HEK293 (cell line): ENCODE results near the gene ECI1.

Experiments used
- FEZF1 ChIP-seq: fragments of 450-650 bp; formaldehyde crosslinking; IDR thresholded peaks from 2 replicates; pipeline ENCODE4 v1.5.1; 2016; ENCODE audit warnings: missing biosample characterization, missing genetic modification characterization
- KLF1 ChIP-seq: fragments of 450-650 bp; formaldehyde crosslinking; IDR thresholded peaks from 2 replicates; pipeline ENCODE4 v1.5.1; 2016; ENCODE audit warnings: missing biosample characterization, missing genetic modification characterization
- KLF16 ChIP-seq: fragments of 450-650 bp; formaldehyde crosslinking; IDR thresholded peaks from 2 replicates; pipeline ENCODE4 v1.5.1; 2017; ENCODE audit warnings: missing biosample characterization, missing genetic modification characterization
- KLF17 ChIP-seq: fragments of 450-650 bp; formaldehyde crosslinking; IDR thresholded peaks from 2 replicates; pipeline ENCODE4 v1.5.1; 2016; ENCODE audit warnings: missing biosample characterization, missing genetic modification characterization
- KLF7 ChIP-seq: fragments of 450-650 bp; formaldehyde crosslinking; IDR thresholded peaks from 2 replicates; pipeline ENCODE4 v1.5.1; 2016; ENCODE audit warnings: missing biosample characterization, missing genetic modification characterization, borderline replicate concordance
- KLF9 ChIP-seq: fragments of 450-650 bp; formaldehyde crosslinking; IDR thresholded peaks from 2 replicates; pipeline ENCODE4 v1.5.1; 2016; ENCODE audit warnings: missing biosample characterization, missing genetic modification characterization, low read depth
- MYNN ChIP-seq: fragments of 450-650 bp; formaldehyde crosslinking; IDR thresholded peaks from 2 replicates; pipeline ENCODE4 v1.5.1; 2016; ENCODE audit warnings: missing biosample characterization, missing genetic modification characterization, borderline replicate concordance
- MZF1 ChIP-seq: fragments of 450-650 bp; formaldehyde crosslinking; IDR thresholded peaks from 2 replicates; pipeline ENCODE4 v1.5.1; 2017; ENCODE audit warnings: missing biosample characterization, missing genetic modification characterization, borderline replicate concordance
- OSR2 ChIP-seq: fragments of 450-650 bp; formaldehyde crosslinking; IDR thresholded peaks from 2 replicates; pipeline ENCODE4 v1.5.1; 2016; ENCODE audit warnings: missing biosample characterization, missing genetic modification characterization
- REST ChIP-seq: fragments of 450-650 bp; formaldehyde crosslinking; IDR thresholded peaks from 2 replicates; pipeline ENCODE4 v1.5.1; 2016; ENCODE audit warnings: missing biosample characterization, missing genetic modification characterization
- SALL2 ChIP-seq: fragments of 450-650 bp; formaldehyde crosslinking; IDR thresholded peaks from 2 replicates; pipeline ENCODE4 v1.5.0; 2017; ENCODE audit warnings: missing biosample characterization, mild to moderate bottlenecking, missing genetic modification characterization, borderline replicate concordance
- SCRT2 ChIP-seq: fragments of 450-650 bp; formaldehyde crosslinking; IDR thresholded peaks from 2 replicates; pipeline ENCODE4 v1.5.1; 2016; ENCODE audit warnings: missing biosample characterization, missing genetic modification characterization
- SP2 ChIP-seq: fragments of 450-650 bp; formaldehyde crosslinking; IDR thresholded peaks from 2 replicates; pipeline ENCODE4 v1.5.1; 2016; ENCODE audit warnings: missing biosample characterization, missing genetic modification characterization
- YY2 ChIP-seq: fragments of 450-650 bp; formaldehyde crosslinking; IDR thresholded peaks from 2 replicates; pipeline ENCODE4 v1.5.1; 2016; ENCODE audit warnings: missing biosample characterization, missing genetic modification characterization
- ZBTB8A ChIP-seq: fragments of 450-650 bp; formaldehyde crosslinking; IDR thresholded peaks from 2 replicates; pipeline ENCODE4 v1.5.1; 2016; ENCODE audit warnings: missing biosample characterization, missing genetic modification characterization
- ZFP37 ChIP-seq: fragments of 450-650 bp; formaldehyde crosslinking; IDR thresholded peaks from 2 replicates; pipeline ENCODE4 v1.5.1; 2016; ENCODE audit warnings: missing biosample characterization, missing genetic modification characterization
- ZNF175 ChIP-seq: fragments of 450-650 bp; formaldehyde crosslinking; IDR thresholded peaks from 2 replicates; pipeline ENCODE4 v1.5.1; 2016; ENCODE audit warnings: missing biosample characterization, missing genetic modification characterization
- ZNF24 ChIP-seq: fragments of 450-650 bp; formaldehyde crosslinking; IDR thresholded peaks from 2 replicates; pipeline ENCODE4 v1.5.1; 2016; ENCODE audit warnings: missing biosample characterization, missing genetic modification characterization
- ZNF248 ChIP-seq: fragments of 450-650 bp; formaldehyde crosslinking; IDR thresholded peaks from 2 replicates; pipeline ENCODE4 v1.5.1; 2017; ENCODE audit warnings: missing biosample characterization, missing genetic modification characterization
- ZNF26 ChIP-seq: fragments of 450-650 bp; formaldehyde crosslinking; IDR thresholded peaks from 2 replicates; pipeline ENCODE4 v1.5.1; 2016; ENCODE audit warnings: missing biosample characterization, missing genetic modification characterization
- ZNF280D ChIP-seq: fragments of 450-650 bp; formaldehyde crosslinking; IDR thresholded peaks from 2 replicates; pipeline ENCODE4 v1.5.1; 2016; ENCODE audit warnings: missing biosample characterization, missing genetic modification characterization
- ZNF404 ChIP-seq: fragments of 450-650 bp; formaldehyde crosslinking; IDR thresholded peaks from 2 replicates; pipeline ENCODE4 v1.5.1; 2017; ENCODE audit warnings: missing biosample characterization, missing genetic modification characterization
- ZNF426 ChIP-seq: fragments of 450-650 bp; formaldehyde crosslinking; IDR thresholded peaks from 2 replicates; pipeline ENCODE4 v1.5.1; 2017; ENCODE audit warnings: missing biosample characterization, missing genetic modification characterization, mild to moderate bottlenecking, inconsistent platforms, moderate library complexity
- ZNF433 ChIP-seq: fragments of 450-650 bp; formaldehyde crosslinking; IDR thresholded peaks from 2 replicates; pipeline ENCODE4 v1.5.1; 2016; ENCODE audit warnings: missing biosample characterization, missing genetic modification characterization, low read depth
- ZNF548 ChIP-seq: fragments of 450-650 bp; formaldehyde crosslinking; IDR thresholded peaks from 2 replicates; pipeline ENCODE4 v1.5.1; 2016; ENCODE audit warnings: missing biosample characterization, missing genetic modification characterization
- ZNF558 ChIP-seq: fragments of 450-650 bp; formaldehyde crosslinking; IDR thresholded peaks from 2 replicates; pipeline ENCODE4 v1.5.1; 2016; ENCODE audit warnings: missing biosample characterization, missing genetic modification characterization
- ZNF600 ChIP-seq: fragments of 450-650 bp; formaldehyde crosslinking; IDR thresholded peaks from 2 replicates; pipeline ENCODE4 v1.5.1; 2016; ENCODE audit warnings: missing biosample characterization, missing genetic modification characterization
- ZNF626 ChIP-seq: fragments of 450-650 bp; sonication (Bioruptor Pico); formaldehyde crosslinking; IDR thresholded peaks from 2 replicates; pipeline ENCODE4 v1.5.1; 2018; ENCODE audit warnings: missing biosample characterization, missing genetic modification characterization, inconsistent platforms
- ZNF629 ChIP-seq: fragments of 450-650 bp; formaldehyde crosslinking; IDR thresholded peaks from 2 replicates; pipeline ENCODE4 v1.5.1; 2017; ENCODE audit warnings: missing biosample characterization, missing genetic modification characterization
- ZNF670 ChIP-seq: fragments of 450-650 bp; formaldehyde crosslinking; IDR thresholded peaks from 2 replicates; pipeline ENCODE4 v1.5.1; 2016; ENCODE audit warnings: missing biosample characterization, missing genetic modification characterization, low read depth
- ZNF792 ChIP-seq: fragments of 450-650 bp; formaldehyde crosslinking; IDR thresholded peaks from 2 replicates; pipeline ENCODE4 v1.5.1; 2016; ENCODE audit warnings: missing biosample characterization, missing genetic modification characterization
- ZNF830 ChIP-seq: fragments of 450-650 bp; IDR thresholded peaks from 2 replicates; pipeline ENCODE4 v1.5.0; 2018; ENCODE audit warnings: missing biosample characterization, missing genetic modification characterization, low read depth, mild to moderate bottlenecking, moderate library complexity

Gene ECI1

GRCh38 chr16:2236337-2237101 lies 14.9 kb downstream of the ECI1 start, which contains the start of gene DNASE1L2 (continued):
- no peak for TF ChIP-seq ZNF433 (tag by site-specific recombination)
- TF ChIP-seq FEZF1 (tag by site-specific recombination): no peak
- peak; percentile 18; the same call in 1 of the 2 replicates for TF ChIP-seq KLF7 (tag by site-specific recombination)
- no peak for TF ChIP-seq ZNF558 (tag by site-specific recombination)
- TF ChIP-seq OSR2 (tag by site-specific recombination): no peak
- TF ChIP-seq ZNF792 (tag by site-specific recombination): no peak
- peak; percentile 54 for TF ChIP-seq KLF1 (tag by site-specific recombination)
- no peak for TF ChIP-seq ZNF426 (tag by site-specific recombination)
- no peak for TF ChIP-seq ZNF404 (tag by site-specific recombination)
- no peak for TF ChIP-seq ZNF830
- peak; percentile 33; the same call in 1 of the 2 replicates for TF ChIP-seq KLF17 (tag by site-specific recombination)
- TF ChIP-seq ZBTB8A: no peak
- peak; percentile 99 for TF ChIP-seq ZNF600 (tag by site-specific recombination)
- TF ChIP-seq ZNF280D (tag by site-specific recombination): no peak
- TF ChIP-seq MYNN (tag by site-specific recombination): no peak
- TF ChIP-seq ZNF26: no peak
- TF ChIP-seq ZNF626 (tag by site-specific recombination): no peak
- no peak for TF ChIP-seq ZNF670 (tag by site-specific recombination)
- no peak for TF ChIP-seq KLF16 (tag by site-specific recombination)
- no peak for TF ChIP-seq SALL2
- TF ChIP-seq KLF9: peak; percentile 71
- 0 out of 2 replicates have a peak, but pooled peaks have one; percentile 28 for TF ChIP-seq ZFP37 (tag by site-specific recombination)
- no peak for TF ChIP-seq ZNF248 (tag by site-specific recombination)
- TF ChIP-seq ZNF629: peak; percentile 23; the same call in 1 of the 2 replicates
- no peak for TF ChIP-seq MZF1 (tag by site-specific recombination)
- TF ChIP-seq REST (tag by site-specific recombination): no peak
- no peak for TF ChIP-seq YY2 (tag by site-specific recombination)
- TF ChIP-seq SCRT2 (tag by site-specific recombination): no peak; the same call in 1 of the 2 replicates
- no peak for TF ChIP-seq ZNF24 (tag by site-specific recombination)
- no peak for TF ChIP-seq ZNF548 (tag by site-specific recombination)
- TF ChIP-seq ZNF175: no peak
- TF ChIP-seq SP2 (tag by site-specific recombination): peak; percentile 26
